Measurements from ENCODE around the gene TIMMDC1.
"Not testable (repeated sequence)": the region's sequence is repeated elsewhere in the genome, so short reads cannot be mapped to it uniquely, and the experiment has no call there.

The TIMMDC1 gene

DNA sequence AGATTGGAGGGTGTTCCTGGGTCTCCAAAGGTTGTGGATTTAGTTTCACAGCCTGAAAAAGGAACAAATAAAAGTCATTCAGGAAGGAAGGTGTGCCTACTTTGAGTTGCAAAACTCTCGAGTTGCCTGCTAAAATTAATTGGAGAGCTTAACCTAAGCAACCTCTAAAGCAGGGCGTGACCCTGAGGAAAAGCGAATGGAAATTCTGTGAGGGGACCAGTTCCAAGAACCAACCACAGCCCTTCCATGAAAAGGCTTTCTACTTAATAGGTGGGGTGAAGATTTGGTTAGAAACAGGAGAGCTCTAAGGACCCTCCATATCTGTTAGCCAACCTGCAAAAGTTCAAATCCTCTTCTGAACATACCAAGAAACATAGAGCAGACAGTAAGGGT lies 59.5 kb downstream of the TIMMDC1 start:
- DNase-seq = peak; percentile 89

DNA sequence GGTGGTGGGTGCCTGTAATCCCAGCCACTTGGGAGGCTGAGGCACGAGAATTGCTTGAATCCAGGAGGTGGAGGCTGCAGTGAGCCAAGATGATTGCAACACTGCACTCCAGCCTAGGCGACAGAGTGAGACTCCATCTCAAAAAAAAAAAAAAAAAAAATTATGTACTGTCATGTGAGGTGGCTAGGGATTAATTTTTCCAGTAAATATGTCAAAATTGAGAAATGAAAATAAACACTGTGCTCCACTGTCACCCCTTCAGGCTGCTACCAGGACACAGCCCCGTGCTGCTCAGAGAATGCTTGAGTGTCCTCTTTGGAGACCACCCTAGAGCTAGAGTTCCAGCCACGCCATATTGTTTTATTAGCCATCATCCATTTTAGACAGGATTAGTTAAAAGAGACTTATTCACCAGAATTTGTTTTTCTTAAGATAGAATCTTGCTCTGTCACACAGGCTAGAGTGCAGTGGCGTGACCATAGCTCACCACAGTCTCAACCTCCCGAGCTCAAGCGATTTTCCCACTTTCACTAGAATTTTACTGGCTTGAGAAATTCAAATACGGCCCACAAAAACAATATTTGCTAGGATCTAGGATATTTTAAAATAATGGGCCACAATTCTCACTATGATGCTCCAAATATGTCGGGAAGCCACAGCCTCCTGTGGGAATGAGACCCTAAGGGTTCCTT lies 60.4 kb downstream of the TIMMDC1 start:
- no peak for DNase-seq

DNA sequence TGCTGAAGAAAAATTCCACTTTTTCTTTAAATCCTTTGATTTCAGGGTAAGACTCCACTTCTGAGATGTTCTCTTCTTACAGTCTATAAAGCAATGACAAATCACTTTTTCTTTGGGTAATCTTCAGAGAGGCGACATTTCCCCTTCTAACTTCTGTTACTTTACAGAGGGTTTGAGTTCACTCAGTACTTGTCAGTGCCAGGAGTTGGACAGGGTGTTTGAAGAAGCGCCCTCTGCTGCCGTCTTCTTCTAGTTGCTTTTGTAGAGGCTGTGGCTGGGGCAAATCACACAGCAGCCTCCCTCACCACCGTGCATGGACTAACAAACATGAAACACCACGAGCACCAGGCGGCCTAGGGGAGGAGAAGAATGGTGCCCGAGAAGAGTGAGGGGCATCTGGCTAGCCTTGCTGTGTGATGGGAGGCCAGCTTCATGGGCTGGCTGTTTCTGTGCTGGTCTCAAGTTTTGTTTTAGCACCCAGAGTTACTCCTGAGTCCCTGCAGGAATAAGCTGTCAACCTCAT lies 61.2 kb downstream of the TIMMDC1 start, which contains the start of gene CD80:
Gene CD80, minus strand, starts transcription at position 174 of the 523 bp plus-strand sequence. CDS start 1,886 bp downstream, outside the sequence.
- DNase-seq = peak; percentile 81

DNA sequence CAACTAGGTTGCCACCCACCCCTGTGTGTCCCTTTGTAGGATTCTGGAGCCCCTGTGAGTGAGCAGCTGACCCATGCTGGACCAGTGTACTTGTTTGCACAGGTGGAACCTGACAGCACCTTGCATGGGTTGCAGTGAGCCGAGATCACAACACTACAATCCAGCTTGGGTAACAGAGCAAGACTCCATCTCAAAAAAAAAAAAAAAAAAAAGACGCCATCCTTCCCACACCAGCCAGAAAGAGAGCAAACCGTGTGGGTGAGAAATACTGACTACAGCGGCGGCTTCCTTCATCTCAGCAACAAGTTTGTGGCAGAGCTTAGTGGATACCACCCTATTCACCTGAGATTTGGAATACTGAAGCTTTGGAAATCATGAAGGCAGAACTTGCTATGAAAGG lies 61.8 kb downstream of the TIMMDC1 start:
- no peak for DNase-seq

DNA sequence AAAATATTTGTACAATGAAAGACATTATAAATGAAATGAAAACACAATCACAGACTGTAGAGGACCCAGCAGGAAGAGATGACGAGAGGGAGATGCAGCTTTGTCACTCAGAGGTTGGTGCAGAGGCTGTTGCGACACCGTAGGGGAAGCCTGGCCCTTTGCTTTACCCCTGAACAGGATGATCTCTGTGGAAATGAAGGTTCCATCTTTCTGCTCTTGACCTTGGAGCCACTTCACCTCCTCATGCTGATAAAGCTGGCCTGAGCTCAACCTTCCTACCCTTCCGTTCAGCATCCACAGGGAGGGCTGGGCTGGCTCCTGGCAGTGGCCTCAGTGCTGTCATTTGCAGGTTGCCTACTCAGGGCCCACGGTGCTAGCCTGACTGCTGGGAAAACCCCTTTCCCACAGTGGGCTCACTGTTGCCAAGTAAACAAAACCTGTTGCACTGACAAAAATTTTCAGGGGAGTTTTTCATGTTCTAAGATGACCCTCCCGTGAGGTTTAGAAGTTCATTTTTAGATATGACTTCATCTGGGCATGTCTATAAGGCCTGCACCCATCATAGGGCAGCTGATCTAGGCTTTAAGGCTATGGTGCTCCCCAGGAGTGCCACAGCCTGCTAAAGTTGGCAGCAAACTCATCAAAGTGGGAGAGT lies 64.1 kb downstream of the TIMMDC1 start:
- no peak for DNase-seq

DNA sequence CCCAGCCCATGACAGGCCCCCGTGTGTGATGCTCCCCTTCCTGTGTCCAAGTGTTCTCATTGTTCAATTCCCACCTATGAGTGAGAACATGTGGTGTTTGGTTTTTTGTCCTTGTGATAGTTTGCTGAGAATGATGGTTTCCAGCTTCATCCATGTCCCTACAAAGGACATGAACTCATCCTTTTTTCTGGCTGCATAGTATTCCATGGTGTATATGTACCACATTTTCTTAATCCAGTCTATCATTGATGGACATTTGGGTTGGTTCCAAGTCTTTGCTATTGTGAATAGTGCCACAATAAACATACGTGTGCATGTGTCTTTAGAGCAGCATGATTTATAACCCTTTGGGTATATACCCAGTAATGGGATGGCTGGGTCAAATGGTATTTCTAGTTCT lies 65.0 kb downstream of the TIMMDC1 start:
- not testable (repeated sequence) for DNase-seq

DNA sequence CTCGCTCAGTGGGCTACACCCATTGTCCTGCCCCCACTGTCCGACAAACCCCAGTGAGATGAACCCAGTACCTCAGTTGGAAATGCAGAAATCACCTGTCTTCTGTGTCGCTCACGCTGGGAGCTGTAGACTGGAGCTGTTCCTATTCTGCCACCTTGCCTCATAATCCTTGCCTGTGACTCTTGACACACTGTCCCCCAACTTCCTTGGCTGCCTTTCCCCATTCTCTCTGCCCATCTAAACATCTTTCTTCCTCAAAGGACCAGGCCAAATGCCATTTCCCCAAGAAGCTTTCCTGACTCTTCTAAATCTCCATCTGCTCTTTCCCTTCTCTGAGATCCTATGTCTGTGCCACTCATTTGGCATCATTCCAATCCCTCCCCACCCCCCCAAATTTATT lies 70.8 kb downstream of the TIMMDC1 start:
- no peak for DNase-seq

DNA sequence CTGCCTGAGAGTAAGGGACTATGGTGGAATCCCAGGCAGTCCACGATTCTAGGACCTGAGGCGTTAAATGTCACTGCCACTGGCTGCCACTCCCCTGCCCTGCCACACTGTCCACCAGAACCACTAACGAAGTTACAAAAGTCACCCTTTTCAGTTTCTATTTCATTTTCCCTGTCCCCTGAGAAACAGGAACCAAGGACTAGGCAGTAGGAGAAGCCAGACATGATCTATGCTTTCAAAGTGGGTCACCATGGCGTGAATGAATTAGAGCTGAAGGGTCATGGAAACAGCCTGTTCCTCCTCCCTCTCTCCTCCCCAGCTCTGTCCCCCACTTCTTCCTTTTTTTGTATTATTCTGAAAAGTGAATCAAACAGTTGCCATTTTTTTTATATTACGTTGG lies 71.9 kb downstream of the TIMMDC1 start:
- no peak for DNase-seq

DNA sequence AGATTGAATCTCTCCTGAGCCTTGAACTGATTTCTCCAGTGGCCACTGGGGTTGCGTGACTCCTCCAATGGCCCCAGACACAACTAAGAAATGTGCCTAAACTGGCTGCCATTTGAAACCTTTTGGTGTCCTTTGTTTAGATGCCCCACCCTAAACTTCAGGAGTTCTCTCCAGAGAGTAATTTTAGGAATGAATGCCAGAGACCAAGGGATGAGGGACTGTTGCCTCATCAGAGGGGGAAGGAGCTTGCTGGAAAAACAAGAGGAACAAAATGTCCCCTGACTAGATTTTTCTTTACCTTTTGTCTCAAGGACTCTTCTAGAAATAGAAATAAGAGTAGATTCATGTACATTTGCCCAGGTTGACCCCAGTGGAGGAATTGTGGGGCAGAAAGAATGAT lies 72.9 kb downstream of the TIMMDC1 start:
- no peak for DNase-seq

DNA sequence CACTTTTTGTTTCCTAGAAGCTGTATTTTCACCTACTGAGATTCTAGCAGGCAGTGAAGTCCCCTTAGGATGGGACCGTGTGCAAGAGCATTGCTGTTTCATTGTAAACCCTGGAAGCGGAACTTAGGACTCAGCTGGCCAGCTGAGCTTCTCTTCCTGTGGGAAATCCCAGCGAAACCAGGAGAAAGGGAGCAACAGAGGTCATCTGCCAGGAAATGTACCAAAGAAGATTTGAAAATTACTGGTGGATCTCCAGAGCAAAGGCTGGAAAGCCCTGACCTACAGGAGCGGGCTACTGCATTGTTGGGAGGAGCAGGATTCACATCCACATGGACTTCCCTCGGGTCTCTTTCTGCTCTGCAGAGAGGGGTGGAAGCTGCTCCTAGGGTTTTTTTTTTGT lies 73.3 kb downstream of the TIMMDC1 start:
- DNase-seq = no peak
